Neural cell (in vitro differentiated cells): Measurements from ENCODE around the gene BLOC1S3. TPM values are rescaled to one million over a fixed set of nuclear protein-coding genes. Genes with fewer than 3 reads are reported as not detected.

Experiments used
- H2AFZ ChIP-seq: fragments of 200-600, 300-800 bp; sonication (generic), shearing (Covaris generic); 2 replicates; pipeline ENCODE4 v1.6.0; 2014; ENCODE audit warnings: low read depth, mild to moderate bottlenecking, antibody characterized with exemption, low read length, moderate library complexity
- H3F3A ChIP-seq: fragments of 200-600 bp; shearing (Covaris generic); 2 replicates; pipeline ENCODE4 v1.6.1; 2016; ENCODE audit warnings: mild to moderate bottlenecking, moderate library complexity, mixed read lengths, antibody characterized with exemption, low read length; ENCODE audit not compliant: insufficient read depth, poor library complexity, severe bottlenecking
- H3K27ac ChIP-seq: fragments of 200-600, 300-800 bp; sonication (generic), shearing (Covaris generic); 2 replicates; pipeline ENCODE4 v1.5.1; 2014; ENCODE audit warnings: mild to moderate bottlenecking, low read length, moderate library complexity
- H3K27me3 ChIP-seq: fragments of 300-800, 200-600 bp; sonication (generic), shearing (Covaris generic); 2 replicates; pipeline ENCODE4 v1.6.0; 2014; ENCODE audit warnings: mild to moderate bottlenecking, low read depth, low read length, moderate library complexity; ENCODE audit not compliant: insufficient read depth
- H3K36me3 ChIP-seq: fragments of 300-800, 200-600 bp; sonication (generic), shearing (Covaris generic); 2 replicates; pipeline ENCODE4 v1.5.1; 2014; ENCODE audit warnings: mild to moderate bottlenecking, antibody characterized with exemption, low read length, moderate library complexity; ENCODE audit not compliant: insufficient read depth
- H3K4me2 ChIP-seq: fragments of 300-800, 200-600 bp; sonication (generic), shearing (Covaris generic); 2 replicates; pipeline ENCODE4 v1.6.0; 2014; ENCODE audit warnings: mild to moderate bottlenecking, low read length
- H3K4me3 ChIP-seq: fragments of 300-800, 200-600 bp; sonication (generic), shearing (Covaris generic); 2 replicates; pipeline ENCODE4 v1.5.1; 2014; ENCODE audit warnings: mild to moderate bottlenecking, low read length, moderate library complexity
- H3K79me2 ChIP-seq: fragments of 200-600 bp; shearing (Covaris generic); replicated peaks from 2 replicates; pipeline ENCODE4 v1.6.0; 2014; ENCODE audit warnings: mild to moderate bottlenecking, low read length, moderate library complexity; ENCODE audit not compliant: insufficient read depth
- H3K9ac ChIP-seq: fragments of 300-800, 200-600 bp; sonication (generic), shearing (Covaris generic); 2 replicates; pipeline ENCODE4 v1.6.1; 2016; ENCODE audit warnings: mild to moderate bottlenecking, low read length, mixed read lengths
- H3K9me2 ChIP-seq: fragments of 200-600 bp; shearing (Covaris generic); 2 replicates; pipeline ENCODE4 v1.6.1; 2016; ENCODE audit warnings: mild to moderate bottlenecking, low read length, mixed read lengths; ENCODE audit not compliant: insufficient read depth
- H3K9me3 ChIP-seq: fragments of 200-600, 300-800 bp; sonication (generic), shearing (Covaris generic); 2 replicates; pipeline ENCODE4 v1.6.1; 2016; ENCODE audit warnings: mild to moderate bottlenecking, mixed run types, low read length, moderate library complexity, mixed read lengths
- H4K20me1 ChIP-seq: fragments of 200-600 bp; shearing (Covaris generic); 2 replicates; pipeline ENCODE4 v1.6.1; 2016; ENCODE audit warnings: mild to moderate bottlenecking, mixed run types; ENCODE audit not compliant: insufficient read depth
- EP300 ChIP-seq: fragments of 450-650 bp; conservative IDR thresholded peaks from 2 replicates; pipeline ENCODE4 v1.6.1; 2014; ENCODE audit warnings: antibody characterized with exemption, mild to moderate bottlenecking, moderate library complexity; ENCODE audit not compliant: poor library complexity, severe bottlenecking
- EZH2 ChIP-seq: fragments of 200-600, 300-800 bp; shearing (Covaris generic), sonication (generic); IDR thresholded peaks from 2 replicates; pipeline ENCODE4 v1.6.1; 2014; ENCODE audit warnings: antibody characterized with exemption, low read length, borderline replicate concordance, mild to moderate bottlenecking; ENCODE audit not compliant: insufficient read depth, poor library complexity, severe bottlenecking
- MXI1 ChIP-seq: fragments of 450-650 bp; conservative IDR thresholded peaks from 2 replicates; pipeline ENCODE4 v1.6.1; 2014; ENCODE audit warnings: antibody characterized with exemption, mild to moderate bottlenecking; ENCODE audit not compliant: poor library complexity, severe bottlenecking
- POLR2AphosphoS5 ChIP-seq: IDR thresholded peaks from 2 replicates; pipeline ENCODE4 v1.6.1; 2012
- RAD21 ChIP-seq: fragments of 450-650 bp; conservative IDR thresholded peaks from 2 replicates; pipeline ENCODE4 v1.6.1; 2014; ENCODE audit warnings: antibody characterized with exemption, mild to moderate bottlenecking, moderate library complexity
- SMC3 ChIP-seq: fragments of 450-650 bp; conservative IDR thresholded peaks from 2 replicates; pipeline ENCODE4 v1.6.1; 2014; ENCODE audit warnings: antibody characterized with exemption, mild to moderate bottlenecking, moderate library complexity; ENCODE audit not compliant: poor library complexity
- TAF1 ChIP-seq: IDR thresholded peaks from 2 replicates; pipeline ENCODE4 v1.6.1; 2012; ENCODE audit warnings: low read depth
- polyA plus RNA-seq: library from polyadenylated mRNA; depleted of rRNA; stranded (reverse); fragments of >200 nt; gene quantifications from 2 replicates; pipeline ENCODE4 v1.2.3, GENCODE V29; 2014
- TF ChIP-seq, protein P1 (sequence below): fragments of 450-650 bp; IDR thresholded peaks from 2 replicates; pipeline ENCODE4 v1.5.1; 2014; ENCODE audit warnings: antibody characterized with exemption, mild to moderate bottlenecking, moderate library complexity; ENCODE audit not compliant: poor library complexity, severe bottlenecking
- TF ChIP-seq, protein P2 (sequence below): IDR thresholded peaks from 2 replicates; pipeline ENCODE4 v1.6.1; 2012; ENCODE audit warnings: borderline replicate concordance

Gene BLOC1S3
- polyA plus RNA-seq, 1 donor from 2014 or later = 1.8 TPM

DNA sequence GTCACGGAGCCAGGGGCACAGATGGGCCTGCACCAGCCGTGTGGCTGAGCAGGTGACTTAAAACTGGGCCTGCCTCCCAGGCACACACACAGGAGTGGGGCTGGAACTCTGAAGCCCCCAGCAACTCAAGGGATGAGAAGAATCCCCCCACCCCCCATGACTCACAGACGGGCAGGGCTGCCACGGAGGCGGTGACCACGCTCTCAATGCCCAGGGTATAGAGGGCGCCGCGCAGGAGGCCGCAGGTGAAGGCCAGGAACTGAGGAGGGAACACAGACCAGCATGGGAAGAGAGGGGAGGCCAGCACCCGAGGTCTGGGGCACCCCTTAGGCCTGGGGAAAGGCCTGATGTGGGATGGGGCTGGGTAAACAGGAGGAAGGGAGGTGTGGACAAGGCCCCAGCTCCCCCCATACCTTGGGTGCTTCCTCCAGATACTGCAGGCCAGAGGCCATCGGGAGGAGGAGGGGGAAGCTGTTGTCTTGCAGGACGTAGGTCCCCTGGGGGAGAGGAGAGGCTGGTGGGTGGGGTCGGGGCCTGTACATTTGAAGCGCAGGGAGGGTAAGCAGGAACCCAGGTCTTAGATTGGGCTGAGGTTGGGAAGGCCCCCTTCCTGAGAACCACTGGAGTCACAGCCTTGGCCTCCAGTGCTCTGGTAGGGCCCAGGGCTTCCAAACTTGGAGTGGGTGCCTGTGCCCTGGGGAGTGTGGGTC, 14.7 kb upstream of the BLOC1S3 start:
- Histone ChIP-seq H3K4me2 (no peak overlapping the region), H4K20me1 (no peaks in the 10 kb centered on the region), H3K79me2 (no peaks in the 10 kb centered on the region), H3K36me3 (no peaks in the 10 kb centered on the region), H3K9me2 (no peaks in the 10 kb centered on the region), H3K27me3 (no peaks in the 10 kb centered on the region), H3K27ac (no peak overlapping the region), H3K9ac (no peak overlapping the region), H3K4me3 (no peak overlapping the region), H3F3A (no peaks in the 10 kb centered on the region), H2AFZ (no peak overlapping the region), H3K9me3 (no peaks in the 10 kb centered on the region)
- no peak for TF ChIP-seq EP300
- no peak for TF ChIP-seq SMC3
- TF ChIP-seq, protein P1, sequence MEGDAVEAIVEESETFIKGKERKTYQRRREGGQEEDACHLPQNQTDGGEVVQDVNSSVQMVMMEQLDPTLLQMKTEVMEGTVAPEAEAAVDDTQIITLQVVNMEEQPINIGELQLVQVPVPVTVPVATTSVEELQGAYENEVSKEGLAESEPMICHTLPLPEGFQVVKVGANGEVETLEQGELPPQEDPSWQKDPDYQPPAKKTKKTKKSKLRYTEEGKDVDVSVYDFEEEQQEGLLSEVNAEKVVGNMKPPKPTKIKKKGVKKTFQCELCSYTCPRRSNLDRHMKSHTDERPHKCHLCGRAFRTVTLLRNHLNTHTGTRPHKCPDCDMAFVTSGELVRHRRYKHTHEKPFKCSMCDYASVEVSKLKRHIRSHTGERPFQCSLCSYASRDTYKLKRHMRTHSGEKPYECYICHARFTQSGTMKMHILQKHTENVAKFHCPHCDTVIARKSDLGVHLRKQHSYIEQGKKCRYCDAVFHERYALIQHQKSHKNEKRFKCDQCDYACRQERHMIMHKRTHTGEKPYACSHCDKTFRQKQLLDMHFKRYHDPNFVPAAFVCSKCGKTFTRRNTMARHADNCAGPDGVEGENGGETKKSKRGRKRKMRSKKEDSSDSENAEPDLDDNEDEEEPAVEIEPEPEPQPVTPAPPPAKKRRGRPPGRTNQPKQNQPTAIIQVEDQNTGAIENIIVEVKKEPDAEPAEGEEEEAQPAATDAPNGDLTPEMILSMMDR = no peak
- no peak for TF ChIP-seq MXI1

DNA sequence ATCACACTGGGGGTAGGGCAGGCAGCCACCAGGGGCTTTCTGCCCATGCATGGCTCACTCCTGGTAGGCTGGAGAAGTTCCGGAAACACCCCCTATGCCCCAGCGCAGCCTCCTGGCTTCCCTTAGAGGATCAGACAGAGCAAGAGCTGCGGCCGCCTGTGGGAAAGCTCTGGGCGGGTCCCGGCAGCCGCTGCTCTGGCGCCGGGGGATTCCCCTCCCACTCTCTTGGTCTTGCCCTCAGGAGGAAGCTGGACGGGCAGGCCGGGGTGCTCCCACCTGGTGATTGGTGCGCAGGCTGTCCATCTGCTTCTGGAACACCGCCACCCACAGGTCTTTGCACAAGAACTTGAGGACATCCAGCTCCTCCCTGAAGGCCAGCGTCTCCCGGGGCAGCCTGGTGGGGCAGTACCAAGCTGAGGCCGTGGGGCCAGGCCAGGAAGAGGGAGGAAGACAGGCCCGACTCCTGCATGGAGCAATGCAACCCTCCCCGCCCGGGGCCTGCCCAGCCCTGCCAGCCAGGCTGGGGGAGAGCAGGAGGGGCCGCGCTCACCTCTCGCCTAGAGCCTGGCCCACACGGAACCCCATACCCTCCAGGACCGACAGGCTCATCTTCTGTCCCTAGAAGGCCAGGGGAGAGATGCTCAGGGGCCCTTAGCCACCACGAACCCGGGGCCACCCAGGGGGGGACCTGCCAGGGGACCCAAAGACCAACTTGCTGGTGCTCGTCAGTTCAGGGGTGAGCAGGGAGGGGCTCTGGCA, 13.8 kb upstream of the BLOC1S3 start:
- Histone ChIP-seq H3K9me3 (no peaks in the 10 kb centered on the region), H3K4me3 (no peak overlapping the region), H3K9ac (no peak overlapping the region), H3K27me3 (no peaks in the 10 kb centered on the region), H3K36me3 (no peaks in the 10 kb centered on the region), H3K9me2 (no peaks in the 10 kb centered on the region), H3K79me2 (no peaks in the 10 kb centered on the region), H4K20me1 (no peaks in the 10 kb centered on the region), H3F3A (no peaks in the 10 kb centered on the region), H3K27ac (no peak overlapping the region), H3K4me2 (no peak overlapping the region), H2AFZ (no peak overlapping the region)
- TF ChIP-seq RAD21 = no peak
- TF ChIP-seq, protein P1 = no peak
- TF ChIP-seq, protein P2, sequence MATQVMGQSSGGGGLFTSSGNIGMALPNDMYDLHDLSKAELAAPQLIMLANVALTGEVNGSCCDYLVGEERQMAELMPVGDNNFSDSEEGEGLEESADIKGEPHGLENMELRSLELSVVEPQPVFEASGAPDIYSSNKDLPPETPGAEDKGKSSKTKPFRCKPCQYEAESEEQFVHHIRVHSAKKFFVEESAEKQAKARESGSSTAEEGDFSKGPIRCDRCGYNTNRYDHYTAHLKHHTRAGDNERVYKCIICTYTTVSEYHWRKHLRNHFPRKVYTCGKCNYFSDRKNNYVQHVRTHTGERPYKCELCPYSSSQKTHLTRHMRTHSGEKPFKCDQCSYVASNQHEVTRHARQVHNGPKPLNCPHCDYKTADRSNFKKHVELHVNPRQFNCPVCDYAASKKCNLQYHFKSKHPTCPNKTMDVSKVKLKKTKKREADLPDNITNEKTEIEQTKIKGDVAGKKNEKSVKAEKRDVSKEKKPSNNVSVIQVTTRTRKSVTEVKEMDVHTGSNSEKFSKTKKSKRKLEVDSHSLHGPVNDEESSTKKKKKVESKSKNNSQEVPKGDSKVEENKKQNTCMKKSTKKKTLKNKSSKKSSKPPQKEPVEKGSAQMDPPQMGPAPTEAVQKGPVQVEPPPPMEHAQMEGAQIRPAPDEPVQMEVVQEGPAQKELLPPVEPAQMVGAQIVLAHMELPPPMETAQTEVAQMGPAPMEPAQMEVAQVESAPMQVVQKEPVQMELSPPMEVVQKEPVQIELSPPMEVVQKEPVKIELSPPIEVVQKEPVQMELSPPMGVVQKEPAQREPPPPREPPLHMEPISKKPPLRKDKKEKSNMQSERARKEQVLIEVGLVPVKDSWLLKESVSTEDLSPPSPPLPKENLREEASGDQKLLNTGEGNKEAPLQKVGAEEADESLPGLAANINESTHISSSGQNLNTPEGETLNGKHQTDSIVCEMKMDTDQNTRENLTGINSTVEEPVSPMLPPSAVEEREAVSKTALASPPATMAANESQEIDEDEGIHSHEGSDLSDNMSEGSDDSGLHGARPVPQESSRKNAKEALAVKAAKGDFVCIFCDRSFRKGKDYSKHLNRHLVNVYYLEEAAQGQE = no peak
- no peak for TF ChIP-seq EP300
- TF ChIP-seq TAF1 = no peak
- no peak for TF ChIP-seq MXI1
- no peak for TF ChIP-seq POLR2AphosphoS5
- TF ChIP-seq EZH2 = no peak
- no peak for TF ChIP-seq SMC3
